GOT3 (cell line): ENCODE measurements around the gene SLC25A22.

Experiments used
- DNase-seq: peaks from one replicate; lab custom pipeline; 2025; ENCODE audit warnings: mixed read lengths; lab: John Stamatoyannopoulos, UW

Gene SLC25A22

DNA sequence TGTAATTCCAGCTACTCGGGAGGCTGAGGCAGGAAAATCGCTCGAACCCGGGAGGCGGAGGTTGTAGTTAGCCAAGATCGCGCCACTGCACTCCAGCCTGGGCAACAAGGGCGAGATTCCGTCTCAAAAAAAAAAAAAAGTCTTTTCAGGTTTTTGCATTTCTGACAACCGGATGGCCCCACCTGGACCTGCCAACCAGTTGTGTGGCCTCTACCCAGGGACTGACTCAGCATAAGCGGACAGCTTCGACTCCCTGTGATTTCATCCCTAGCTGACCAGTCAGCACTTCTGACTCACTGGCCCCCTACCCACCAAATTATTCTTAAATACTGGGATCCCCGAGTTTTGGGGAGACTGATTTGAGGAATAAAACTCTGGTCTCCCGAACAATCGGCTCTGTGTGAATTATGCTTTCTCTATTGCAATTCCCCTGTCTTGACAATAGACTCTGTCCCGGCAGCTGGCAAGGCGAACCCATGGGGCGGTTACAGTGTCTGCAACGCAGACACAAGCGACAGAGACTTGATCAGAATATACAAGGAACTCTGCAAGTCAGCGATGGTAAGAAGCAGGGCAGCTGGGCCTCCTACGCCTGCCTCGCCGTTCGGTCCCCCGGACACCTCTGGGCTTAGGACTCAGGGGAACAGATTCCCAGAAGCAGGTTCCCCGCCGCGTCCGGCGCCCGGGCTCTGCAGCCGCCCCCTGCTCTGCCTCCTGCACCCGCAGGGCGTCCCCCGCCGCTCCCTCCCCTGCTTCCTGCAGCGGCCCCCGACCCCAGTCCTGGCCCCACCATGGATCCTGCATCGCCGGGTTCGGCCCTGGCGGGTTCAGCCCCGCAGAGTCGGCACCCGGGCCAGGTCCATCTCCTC is 51.6 kb downstream of the SLC25A22 start:
- no peak for DNase-seq

DNA sequence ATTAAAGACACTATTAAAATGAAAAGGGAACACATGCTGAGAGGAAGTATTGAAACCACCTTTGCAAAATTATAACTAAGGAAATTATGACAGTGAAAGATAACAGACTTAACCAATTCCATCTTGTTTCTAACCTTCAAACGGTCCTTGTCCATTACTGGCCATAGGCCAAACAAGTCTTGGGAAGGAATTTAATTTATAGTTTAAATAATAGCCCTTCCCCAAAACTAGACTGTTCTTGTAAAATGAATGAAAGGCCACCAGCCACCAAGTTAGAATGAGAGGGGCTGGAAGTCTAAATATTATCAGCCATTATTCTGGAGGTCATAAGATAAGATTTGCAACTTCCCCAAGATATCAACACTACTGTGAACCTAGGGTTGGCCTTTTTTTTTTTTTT is 52.7 kb downstream of the SLC25A22 start:
- DNase-seq: no peak

DNA sequence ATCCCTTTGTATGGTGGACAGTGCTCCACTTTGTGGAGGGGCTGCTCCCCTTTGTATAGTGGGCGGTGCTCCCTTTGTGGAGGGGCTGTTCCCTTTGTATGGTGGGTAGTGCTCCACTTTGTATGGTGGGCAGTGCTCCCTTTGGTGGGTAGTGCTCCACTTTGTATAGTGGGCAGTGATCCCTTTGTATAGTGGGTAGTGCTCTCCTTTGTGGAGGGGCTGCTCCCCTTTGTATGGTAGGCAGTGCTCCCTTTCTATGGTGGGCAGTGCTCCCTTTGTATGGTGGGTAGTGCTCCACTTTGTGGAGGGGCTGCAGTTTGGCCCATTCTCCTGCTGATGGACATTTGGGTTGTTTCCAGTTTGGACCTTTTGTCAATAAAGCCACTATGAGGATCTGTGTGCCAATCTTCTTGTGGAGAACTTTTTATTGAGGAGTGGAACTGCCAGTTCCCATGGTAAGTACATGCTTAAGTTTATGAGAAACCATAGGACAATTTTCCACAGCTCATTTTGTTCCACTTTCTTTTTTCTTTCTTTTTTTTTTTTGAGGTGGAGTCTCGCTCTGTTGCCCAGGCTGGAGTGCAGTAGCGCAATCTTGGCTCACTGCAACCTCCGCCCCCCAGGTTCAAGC is 55.4 kb downstream of the SLC25A22 start:
- DNase-seq: no peak

DNA sequence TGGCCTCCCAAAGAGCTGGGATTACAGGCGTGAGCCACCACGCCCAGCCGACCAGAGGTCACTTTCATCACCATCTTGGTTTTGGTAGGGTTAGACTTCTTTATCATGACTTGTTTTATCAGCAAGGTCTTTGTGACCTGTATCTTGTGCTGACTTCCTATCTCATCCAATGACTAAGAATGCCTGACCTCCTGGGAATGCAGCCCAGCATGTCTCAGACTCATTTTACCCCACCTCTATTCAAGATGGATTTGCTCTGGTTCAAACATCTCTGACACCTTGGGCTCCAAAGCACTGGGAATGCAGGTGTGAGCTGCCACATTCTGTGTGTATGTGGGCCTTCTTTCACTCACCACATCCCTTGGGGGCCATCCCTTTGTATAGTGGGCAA is 55.9 kb downstream of the SLC25A22 start:
- DNase-seq: no peak
